OCI-LY7 (cell line): ENCODE measurements around the gene ABCC1. TPM values are rescaled to one million over a fixed set of nuclear protein-coding genes. Genes with fewer than 3 reads are reported as not detected.
A peak's percentile ranks its signal among the peaks of the same experiment; 100 is the strongest.
"Not testable (repeated sequence)": the region's sequence is repeated elsewhere in the genome, so short reads cannot be mapped to it uniquely, and the experiment has no call there.

Experiments used
- BruUV-seq: library from RNA; stranded (reverse); fragments of 400-500 nt; replicated peaks from 2 replicates; lab custom pipeline; 2021; lab: Mats Ljungman, UMichigan
- CTCF ChIA-PET: fragments of 300-600 bp; sonication (Branson Sonifier 250); formaldehyde crosslinking; loops from one replicate; lab custom pipeline; 2022; ENCODE audit warnings: antibody characterized with exemption; ENCODE audit not compliant: unreplicated experiment; lab: Charles Lee
- POLR2A ChIA-PET: fragments of 300-600 bp; sonication (Branson Sonifier 250); formaldehyde crosslinking; loops from one replicate; lab custom pipeline; 2022; ENCODE audit warnings: antibody characterized with exemption; lab: Charles Lee
- DNase-seq: peaks from one replicate; pipeline ENCODE4 v3.0.0-alpha.2; 2015; ENCODE audit warnings: low spot score
- H2AFZ ChIP-seq: fragments of 200-600 bp; sonication (generic), shearing (Covaris generic); 2 replicates; pipeline ENCODE4 v1.6.1; 2014; ENCODE audit warnings: mild to moderate bottlenecking, antibody characterized with exemption, low read length, moderate library complexity
- H3K27ac ChIP-seq: fragments of 200-600 bp; sonication (generic); 2 replicates; pipeline ENCODE4 v1.5.1; 2014; ENCODE audit warnings: mixed run types, low read depth, mild to moderate bottlenecking, moderate library complexity, low read length, inconsistent platforms; ENCODE audit not compliant: poor library complexity, severe bottlenecking
- H3K36me3 ChIP-seq: fragments of 200-600 bp; sonication (generic); 2 replicates; pipeline ENCODE4 v1.6.1; 2014; ENCODE audit warnings: mild to moderate bottlenecking, antibody characterized with exemption, low read length, moderate library complexity, mixed read lengths; ENCODE audit not compliant: insufficient read depth
- H3K4me1 ChIP-seq: fragments of 200-600 bp; sonication (generic); 2 replicates; pipeline ENCODE4 v1.5.1; 2014; ENCODE audit warnings: mild to moderate bottlenecking, low read length; ENCODE audit not compliant: insufficient read depth, poor library complexity, severe bottlenecking
- H3K4me2 ChIP-seq: fragments of 200-600 bp; sonication (generic); 2 replicates; pipeline ENCODE4 v1.6.1; 2014; ENCODE audit warnings: mild to moderate bottlenecking, low read length
- H3K4me3 ChIP-seq: fragments of 200-600 bp; sonication (generic); 2 replicates; pipeline ENCODE4 v1.5.1; 2014; ENCODE audit warnings: mild to moderate bottlenecking, low read depth, low read length; ENCODE audit not compliant: poor library complexity, severe bottlenecking
- H3K79me2 ChIP-seq: fragments of 200-600 bp; sonication (generic); 2 replicates; pipeline ENCODE4 v1.6.1; 2016; ENCODE audit warnings: low read depth, mild to moderate bottlenecking, low read length, moderate library complexity, mixed read lengths; ENCODE audit not compliant: insufficient read depth
- H3K9me2 ChIP-seq: fragments of 200-600 bp; sonication (generic); 2 replicates; pipeline ENCODE4 v1.6.1; 2016; ENCODE audit warnings: mild to moderate bottlenecking, low read length, mixed read lengths; ENCODE audit not compliant: insufficient read depth
- H3K9me3 ChIP-seq: fragments of 200-600 bp; sonication (generic); 2 replicates; pipeline ENCODE4 v1.6.1; 2014; ENCODE audit warnings: mild to moderate bottlenecking, mixed run types, low read length, mixed read lengths
- H4K20me1 ChIP-seq: fragments of 200-600 bp; sonication (generic); 2 replicates; pipeline ENCODE4 v1.6.1; 2014; ENCODE audit warnings: mild to moderate bottlenecking, antibody characterized with exemption, low read length, moderate library complexity, mixed read lengths; ENCODE audit not compliant: insufficient read depth
- CTCF ChIP-seq: fragments of 200-600 bp; sonication (generic); conservative IDR thresholded peaks from 2 replicates; pipeline ENCODE4 v1.5.1; 2014; ENCODE audit warnings: mild to moderate bottlenecking, antibody characterized with exemption, low read length, moderate library complexity, mixed read lengths
- EZH2phosphoT487 ChIP-seq: fragments of 200-600 bp; sonication (generic); IDR thresholded peaks from 2 replicates; pipeline ENCODE4 v1.6.1; 2018; ENCODE audit warnings: low read depth, borderline replicate concordance, mild to moderate bottlenecking, mixed run types, antibody characterized with exemption, low read length, moderate library complexity, mixed read lengths
- intact Hi-C: fragments of 100-400 bp; cut with micrococcal nuclease; formaldehyde crosslinking; loops from one replicate; pipeline ENCODE4 v1.10.0; 2022; ENCODE audit not compliant: unreplicated experiment
- total RNA-seq, 2 experiments: library from RNA; depleted of rRNA in 1 of 2; stranded (reverse); fragments of >200 nt in 1 of 2; shearing (Covaris generic) in 1 of 2; gene quantifications; 2 replicates each; pipeline ENCODE4 v1.2.3, GENCODE V29; 2014 to 2022

Gene ABCC1
- total RNA-seq, 2 experiments from 2014 or later = 39.9 to 71.8 TPM

GRCh38 chr16:16147316-16147999 is 198.0 kb downstream of the ABCC1 start:
- H3K36me3 ChIP-seq = peaks cover 30% of the 10 kb centered on the region
- peaks cover 12% of the 10 kb centered on the region for H3K4me1 ChIP-seq
- ChIA-PET CTCF (no interaction called here), POLR2A (interaction anchor here (0.6 kb wide), 1 partner anchor 10 kb away, joined by 3 read pairs; no protein-coding TSS in a partner anchor)
- no peaks in the 10 kb centered on the region for H4K20me1 ChIP-seq
- no peaks in the 10 kb centered on the region for H3K79me2 ChIP-seq
- no peak for DNase-seq
- no peak overlapping the region for H3K27ac ChIP-seq
- BruUV-seq = no TSS peak
- H2AFZ ChIP-seq = no peak overlapping the region
- intact Hi-C loops = no loop called here
- no peak overlapping the region for H3K4me3 ChIP-seq
- no peaks in the 10 kb centered on the region for H3K9me3 ChIP-seq
- TF ChIP-seq EZH2phosphoT487 (no peak), CTCF (no peak)
- H3K9me2 ChIP-seq = no peaks in the 10 kb centered on the region
- H3K4me2 ChIP-seq = 0 out of 2 replicates have a peak overlapping the region, but pooled peaks have one; percentile 9

GRCh38 chr16:16148000-16148599 is 198.7 kb downstream of the ABCC1 start:
- BruUV-seq, intact Hi-C loops, H3K27ac ChIP-seq, H4K20me1 ChIP-seq, H3K4me3 ChIP-seq, CTCF ChIA-PET, H2AFZ ChIP-seq, H3K9me2 ChIP-seq, H3K9me3 ChIP-seq, H3K79me2 ChIP-seq: not testable (repeated sequence)
- H3K4me1 ChIP-seq = peaks cover 12% of the 10 kb centered on the region
- POLR2A ChIA-PET = interaction anchor here (0.6 kb wide), 2 partner anchors 9 to 30 kb away, joined by 3 to 8 read pairs; no protein-coding TSS in a partner anchor
- 0 out of 2 replicates have a peak overlapping the region, but pooled peaks have one; percentile 9 for H3K4me2 ChIP-seq
- peak; percentile 37 for DNase-seq
- H3K36me3 ChIP-seq = peaks cover 25% of the 10 kb centered on the region

GRCh38 chr16:16148755-16149154 is 199.3 kb downstream of the ABCC1 start:
- intact Hi-C loops = no loop called here
- no peak for TF ChIP-seq CTCF
- no peak for TF ChIP-seq EZH2phosphoT487
- POLR2A ChIA-PET = interaction anchor here (0.6 to 0.7 kb wide), 3 partner anchors 31 to 1332 kb away, joined by 3 to 8 read pairs (median 3); no protein-coding TSS in a partner anchor
- H3K4me3 ChIP-seq = no peak overlapping the region
- H3K9me3 ChIP-seq = no peaks in the 10 kb centered on the region
- H3K4me2 ChIP-seq = no peak overlapping the region
- no peaks in the 10 kb centered on the region for H3K79me2 ChIP-seq
- H3K4me1 ChIP-seq = peaks cover 12% of the 10 kb centered on the region
- no peaks in the 10 kb centered on the region for H4K20me1 ChIP-seq
- H2AFZ ChIP-seq = no peak overlapping the region
- no TSS peak for BruUV-seq
- peaks cover 19% of the 10 kb centered on the region for H3K36me3 ChIP-seq
- no peaks in the 10 kb centered on the region for H3K9me2 ChIP-seq
- CTCF ChIA-PET = no interaction called here
- no peak for DNase-seq
- H3K27ac ChIP-seq = no peak overlapping the region
